ENCODE results near the gene FGD5. TPM values are rescaled to one million over a fixed set of nuclear protein-coding genes. Genes with fewer than 3 reads are reported as not detected.

Gene FGD5
- total and polyA plus RNA-seq, 4 donors, result 2.5 to 61.6 (median 20.0) TPM

GRCh38 chr3:14829811-14830210 lies 11.0 kb downstream of the FGD5 start:
- Histone ChIP-seq H3K4me1 (ENCODE audit: control insufficient read depth in 1 of 2, insufficient read depth in 2 of 2, low read length in 2 of 2) (no peaks in the 10 kb centered on the region), H3K36me3 (ENCODE audit: control insufficient read depth in 1 of 2, insufficient read depth in 2 of 2, low read length in 1 of 2) (no peaks in the 10 kb centered on the region), H3K4me3 (ENCODE audit: low read length in 2 of 2) (no peak overlapping the region), H3K27me3 (ENCODE audit: control insufficient read depth in 1 of 2, insufficient read depth in 2 of 2, low read length in 1 of 2) (no peaks in the 10 kb centered on the region), H3K27ac (ENCODE audit: low read depth in 1 of 2, low read length in 2 of 2) (no peak overlapping the region), H3K9me3 (ENCODE audit: control insufficient read depth, low read length) (no peaks in the 10 kb centered on the region)
- ATAC-seq (ENCODE audit: low FRiP score) (no peak), DNase-seq (no peak)
- intact Hi-C loops (cut with DNase I), result no loop called here
- WGBS, 2 donors, result 54 to 63% methylated on average over 5 of the region's 5 CpGs

GRCh38 chr3:14831916-14832450 lies 13.2 kb downstream of the FGD5 start:
- WGBS, 2 donors, result 79 to 86% methylated on average over 8 of the region's 8 CpGs
- DNase-seq (no peak), ATAC-seq (ENCODE audit: low FRiP score) (no peak)
- Histone ChIP-seq H3K27me3 (ENCODE audit: control insufficient read depth in 1 of 2, insufficient read depth in 2 of 2, low read length in 1 of 2) (no peaks in the 10 kb centered on the region), H3K9me3 (ENCODE audit: control insufficient read depth, low read length) (no peaks in the 10 kb centered on the region), H3K4me3 (ENCODE audit: low read length in 2 of 2) (no peak overlapping the region), H3K27ac (ENCODE audit: low read depth in 1 of 2, low read length in 2 of 2) (no peak overlapping the region), H3K36me3 (ENCODE audit: control insufficient read depth in 1 of 2, insufficient read depth in 2 of 2, low read length in 1 of 2) (no peaks in the 10 kb centered on the region), H3K4me1 (ENCODE audit: control insufficient read depth in 1 of 2, insufficient read depth in 2 of 2, low read length in 2 of 2) (no peaks in the 10 kb centered on the region)
- intact Hi-C loops (cut with DNase I), result no loop called here

- H3K9me3 ChIP-seq (ENCODE audit: control insufficient read depth, low read length), result no peaks in the 10 kb centered on the region
- H3K27ac ChIP-seq (ENCODE audit: low read depth in 1 of 2, low read length in 2 of 2), result no peak overlapping the region
- 91% methylated on average over 14 of the region's 14 CpGs for WGBS, 2 donors
- no peaks in the 10 kb centered on the region for H3K36me3 ChIP-seq (ENCODE audit: control insufficient read depth in 1 of 2, insufficient read depth in 2 of 2, low read length in 1 of 2)
- intact Hi-C loops (cut with DNase I), result no loop called here
- no peak overlapping the region for H3K4me3 ChIP-seq (ENCODE audit: low read length in 2 of 2)
- no peaks in the 10 kb centered on the region for H3K27me3 ChIP-seq (ENCODE audit: control insufficient read depth in 1 of 2, insufficient read depth in 2 of 2, low read length in 1 of 2)
- ATAC-seq (ENCODE audit: low FRiP score), result no peak
- peak in 1 of 2 donors; percentile 2 for DNase-seq
- no peaks in the 10 kb centered on the region for H3K4me1 ChIP-seq (ENCODE audit: control insufficient read depth in 1 of 2, insufficient read depth in 2 of 2, low read length in 2 of 2)
These were observed 14.4 kb downstream of the FGD5 start for GRCh38 chr3:14832975-14833722.

- no peaks in the 10 kb centered on the region for H3K36me3 ChIP-seq (ENCODE audit: control insufficient read depth in 1 of 2, insufficient read depth in 2 of 2, low read length in 1 of 2)
- H3K27me3 ChIP-seq (ENCODE audit: control insufficient read depth in 1 of 2, insufficient read depth in 2 of 2, low read length in 1 of 2), result no peaks in the 10 kb centered on the region
- H3K9me3 ChIP-seq (ENCODE audit: control insufficient read depth, low read length), result no peaks in the 10 kb centered on the region
- ATAC-seq (ENCODE audit: low FRiP score) (no peak), DNase-seq (no peak)
- intact Hi-C loops (cut with DNase I), result no loop called here
- H3K4me3 ChIP-seq (ENCODE audit: low read length in 2 of 2), result no peak overlapping the region
- no peaks in the 10 kb centered on the region for H3K4me1 ChIP-seq (ENCODE audit: control insufficient read depth in 1 of 2, insufficient read depth in 2 of 2, low read length in 2 of 2)
- WGBS, 2 donors, result 86 to 87% methylated on average over 3 of the region's 3 CpGs
- H3K27ac ChIP-seq (ENCODE audit: low read depth in 1 of 2, low read length in 2 of 2), result no peak overlapping the region
These were observed 15.4 kb downstream of the FGD5 start for GRCh38 chr3:14834121-14834520.

GRCh38 chr3:14834807-14835466 lies 16.2 kb downstream of the FGD5 start:
- H3K4me3 ChIP-seq (ENCODE audit: low read length in 2 of 2), result no peak overlapping the region
- no peaks in the 10 kb centered on the region for H3K36me3 ChIP-seq (ENCODE audit: control insufficient read depth in 1 of 2, insufficient read depth in 2 of 2, low read length in 1 of 2)
- H3K27me3 ChIP-seq (ENCODE audit: control insufficient read depth in 1 of 2, insufficient read depth in 2 of 2, low read length in 1 of 2), result no peaks in the 10 kb centered on the region
- no peaks in the 10 kb centered on the region for H3K4me1 ChIP-seq (ENCODE audit: control insufficient read depth in 1 of 2, insufficient read depth in 2 of 2, low read length in 2 of 2)
- intact Hi-C loops (cut with DNase I), result no loop called here
- WGBS, 2 donors, result 95 to 96% methylated on average over 15 of the region's 15 CpGs
- no peaks in the 10 kb centered on the region for H3K9me3 ChIP-seq (ENCODE audit: control insufficient read depth, low read length)
- H3K27ac ChIP-seq (ENCODE audit: low read depth in 1 of 2, low read length in 2 of 2), result no peak overlapping the region
- no peak for ATAC-seq (ENCODE audit: low FRiP score)
- DNase-seq, result no peak

- Histone ChIP-seq H3K27ac (ENCODE audit: low read depth in 1 of 2, low read length in 2 of 2) (no peak overlapping the region), H3K4me3 (ENCODE audit: low read length in 2 of 2) (no peak overlapping the region), H3K4me1 (ENCODE audit: control insufficient read depth in 1 of 2, insufficient read depth in 2 of 2, low read length in 2 of 2) (no peaks in the 10 kb centered on the region), H3K36me3 (ENCODE audit: control insufficient read depth in 1 of 2, insufficient read depth in 2 of 2, low read length in 1 of 2) (no peaks in the 10 kb centered on the region), H3K27me3 (ENCODE audit: control insufficient read depth in 1 of 2, insufficient read depth in 2 of 2, low read length in 1 of 2) (no peaks in the 10 kb centered on the region), H3K9me3 (ENCODE audit: control insufficient read depth, low read length) (no peaks in the 10 kb centered on the region)
- peak; percentile 68 for ATAC-seq (ENCODE audit: low FRiP score)
- intact Hi-C loops (cut with DNase I), result no loop called here
- 84 to 87% methylated on average over 9 of the region's 9 CpGs for WGBS, 2 donors
- DNase-seq, result peak; percentile 73 to 85
These were observed 17.3 kb downstream of the FGD5 start for GRCh38 chr3:14836049-14836468.

- 77 to 80% methylated on average over 15 of the region's 15 CpGs for WGBS, 2 donors
- ATAC-seq (ENCODE audit: low FRiP score), result no peak
- Histone ChIP-seq H3K4me1 (ENCODE audit: control insufficient read depth in 1 of 2, insufficient read depth in 2 of 2, low read length in 2 of 2) (no peaks in the 10 kb centered on the region), H3K27me3 (ENCODE audit: control insufficient read depth in 1 of 2, insufficient read depth in 2 of 2, low read length in 1 of 2) (no peaks in the 10 kb centered on the region), H3K9me3 (ENCODE audit: control insufficient read depth, low read length) (no peaks in the 10 kb centered on the region), H3K4me3 (ENCODE audit: low read length in 2 of 2) (no peak overlapping the region), H3K27ac (ENCODE audit: low read depth in 1 of 2, low read length in 2 of 2) (no peak overlapping the region), H3K36me3 (ENCODE audit: control insufficient read depth in 1 of 2, insufficient read depth in 2 of 2, low read length in 1 of 2) (no peaks in the 10 kb centered on the region)
- DNase-seq, result no peak
- intact Hi-C loops (cut with DNase I), result no loop called here
These were observed 18.6 kb downstream of the FGD5 start for GRCh38 chr3:14837186-14837877.

GRCh38 chr3:14837878-14838258 lies 19.1 kb downstream of the FGD5 start:
- WGBS, 2 donors, result 59 to 61% methylated on average over 5 of the region's 5 CpGs
- Histone ChIP-seq H3K27me3 (ENCODE audit: control insufficient read depth in 1 of 2, insufficient read depth in 2 of 2, low read length in 1 of 2) (no peaks in the 10 kb centered on the region), H3K9me3 (ENCODE audit: control insufficient read depth, low read length) (no peaks in the 10 kb centered on the region), H3K27ac (ENCODE audit: low read depth in 1 of 2, low read length in 2 of 2) (no peak overlapping the region), H3K36me3 (ENCODE audit: control insufficient read depth in 1 of 2, insufficient read depth in 2 of 2, low read length in 1 of 2) (no peaks in the 10 kb centered on the region), H3K4me3 (ENCODE audit: low read length in 2 of 2) (no peak overlapping the region), H3K4me1 (ENCODE audit: control insufficient read depth in 1 of 2, insufficient read depth in 2 of 2, low read length in 2 of 2) (no peaks in the 10 kb centered on the region)
- peak; percentile 12 for ATAC-seq (ENCODE audit: low FRiP score)
- intact Hi-C loops (cut with DNase I), result no loop called here
- DNase-seq, result no peak

All from aorta (tissue), 5 donors.